Measurements from ENCODE around the gene AKR1C2.
"Not testable (repeated sequence)": the region's sequence is repeated elsewhere in the genome, so short reads cannot be mapped to it uniquely, and the experiment has no call there.

Gene AKR1C2

GRCh38 chr10:4988000-4988641 is 15.5 kb downstream of the AKR1C2 start:
- DNase-seq (ENCODE audit: low read depth in 2 of 2) = not testable (repeated sequence)

DNA sequence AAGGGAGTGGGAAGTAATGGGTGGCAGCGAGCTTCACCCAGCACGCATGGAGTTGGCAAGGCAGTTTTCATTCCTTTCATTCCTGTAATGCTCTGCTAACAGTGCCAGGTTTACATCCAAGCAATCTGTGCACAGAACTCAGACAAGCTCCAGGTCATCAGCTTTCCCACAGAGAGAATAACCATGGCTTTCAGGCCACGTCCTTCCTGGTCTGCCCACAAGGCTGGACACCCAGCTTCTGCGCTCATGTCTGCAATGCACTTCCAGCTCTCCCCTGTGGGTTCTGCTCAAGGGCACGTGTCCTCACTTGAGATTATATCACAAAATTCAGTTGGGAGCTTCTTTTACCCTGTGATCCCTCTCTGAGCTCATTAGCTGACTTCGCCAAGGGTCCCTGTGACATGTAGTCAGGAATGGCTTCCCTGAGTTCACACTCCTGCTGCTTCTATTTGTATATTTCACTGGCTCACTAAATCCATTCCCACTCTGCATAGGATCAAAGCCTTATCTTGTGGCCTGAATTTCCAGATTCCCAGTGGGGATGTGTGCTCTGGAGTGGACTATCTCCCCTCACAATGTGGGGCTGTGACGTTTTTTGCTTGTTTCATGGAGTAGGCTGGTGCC is 18.6 kb downstream of the AKR1C2 start:
- no peak for DNase-seq (ENCODE audit: low read depth in 2 of 2)

GRCh38 chr10:4984223-4984622 is 19.4 kb downstream of the AKR1C2 start:
- no peak for DNase-seq (ENCODE audit: low read depth in 2 of 2)

DNA sequence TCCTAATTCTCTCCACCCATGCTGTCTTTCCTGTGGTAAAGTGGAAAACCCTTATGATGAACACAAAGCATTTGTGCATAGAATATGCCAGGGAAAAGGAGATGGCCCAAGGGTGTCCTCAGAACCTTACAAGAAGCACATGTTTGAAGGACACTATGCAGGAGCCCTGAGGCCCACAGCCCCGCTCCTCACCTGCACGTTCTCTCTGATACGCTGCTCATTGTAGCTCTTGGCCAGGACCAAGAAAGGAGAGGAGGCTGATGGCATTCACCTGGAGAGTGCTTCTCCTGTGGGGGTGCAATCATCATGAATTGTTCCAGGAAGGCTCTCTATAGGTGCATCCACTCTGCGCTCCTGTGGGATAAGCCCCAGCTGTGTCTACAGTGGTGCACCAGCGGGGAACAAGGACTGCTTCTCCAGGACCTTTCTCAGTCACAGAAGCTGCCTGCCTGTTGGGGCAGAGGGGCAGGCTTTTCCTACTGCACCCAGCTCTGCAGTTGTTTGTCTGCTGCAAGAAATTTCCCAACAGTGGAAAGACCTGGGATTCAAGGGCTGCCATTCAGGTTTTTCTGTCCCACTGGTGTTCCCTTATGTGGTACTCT is 19.9 kb downstream of the AKR1C2 start:
- DNase-seq (ENCODE audit: low read depth in 2 of 2) = no peak

- no peak for DNase-seq (ENCODE audit: low read depth in 2 of 2)
Measured at GRCh38 chr10:4982764-4983226, 20.9 kb downstream of the AKR1C2 start.

DNA sequence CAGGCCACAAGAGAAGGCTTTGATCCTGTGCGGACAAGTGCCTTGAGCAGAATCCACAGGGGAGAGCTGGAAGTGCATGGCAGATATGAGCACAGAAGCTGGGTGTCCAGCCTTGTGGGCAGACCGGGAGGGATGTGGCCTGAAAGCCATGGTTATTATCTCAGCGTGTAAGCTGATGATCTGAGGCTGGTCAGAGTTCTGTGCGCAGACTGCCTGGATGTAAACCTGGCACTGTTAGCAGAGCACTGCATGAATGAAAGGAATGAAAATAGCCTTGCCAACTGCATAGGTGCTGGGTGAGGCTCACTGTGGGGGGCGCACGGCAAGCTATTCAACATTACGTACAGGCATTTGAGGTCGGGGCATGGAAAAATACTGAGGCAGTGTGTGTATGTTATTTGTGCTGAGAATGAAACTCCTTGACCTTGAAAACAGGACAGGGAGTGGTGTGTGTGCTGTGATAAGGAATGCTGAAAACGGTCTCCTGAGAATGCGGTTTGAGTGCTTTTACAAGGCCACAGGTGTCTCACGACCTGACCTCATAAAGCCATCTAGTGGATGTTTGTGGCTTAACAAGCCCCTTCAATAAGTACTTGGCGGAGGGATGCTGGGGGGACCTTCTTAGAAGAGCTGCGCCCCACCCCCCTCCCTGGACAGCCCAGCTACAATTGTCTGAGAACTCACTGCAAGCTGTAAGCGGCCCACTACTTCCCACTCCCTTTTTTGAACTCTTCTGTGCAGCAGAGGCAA is 21.8 kb downstream of the AKR1C2 start:
- DNase-seq (ENCODE audit: low read depth in 2 of 2) = no peak

DNA sequence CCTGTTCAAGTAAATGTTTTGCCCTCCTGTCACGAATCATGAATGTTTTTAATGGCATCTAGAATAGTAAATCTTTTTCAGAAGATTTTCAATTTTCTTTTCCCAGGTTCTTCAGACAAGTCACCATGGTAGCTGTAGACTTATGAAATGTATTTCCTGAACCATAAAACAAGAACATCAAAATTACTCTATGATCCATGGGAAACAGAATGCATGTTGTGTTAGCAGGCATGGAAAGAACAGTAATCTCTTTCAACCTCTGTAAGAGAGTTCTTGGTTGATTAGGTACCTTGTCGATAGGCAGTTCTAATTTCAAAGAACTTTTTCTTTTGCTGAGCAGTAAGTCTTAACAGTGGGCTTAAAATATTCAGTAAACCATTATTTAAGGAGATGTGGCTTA is 22.9 kb downstream of the AKR1C2 start:
- DNase-seq (ENCODE audit: low read depth in 2 of 2) = no peak

- DNase-seq (ENCODE audit: low read depth in 2 of 2) = no peak
Measured at GRCh38 chr10:4978870-4979269, 24.8 kb downstream of the AKR1C2 start.

DNA sequence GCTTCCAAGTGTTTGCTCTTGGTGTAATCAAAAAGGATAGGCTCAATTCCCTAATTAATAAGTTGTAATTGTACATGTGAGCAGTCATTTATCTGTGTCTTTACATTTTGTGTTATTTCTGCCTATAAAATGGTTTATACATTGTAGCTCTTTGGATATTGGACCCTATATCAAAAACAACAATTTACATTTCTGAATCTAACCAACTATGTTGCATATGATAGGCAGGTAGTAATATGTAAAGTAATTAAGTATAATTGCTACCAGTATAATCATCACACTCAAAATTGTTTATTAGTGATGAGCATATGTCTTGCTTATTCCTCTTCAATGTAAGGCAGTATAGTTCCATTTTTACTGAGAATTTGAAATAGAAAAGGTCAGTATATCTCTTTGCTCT is 26.6 kb downstream of the AKR1C2 start:
- no peak for DNase-seq (ENCODE audit: low read depth in 2 of 2)

- DNase-seq (ENCODE audit: low read depth in 2 of 2) = not testable (repeated sequence)
Measured at GRCh38 chr10:4974400-4974799, 29.3 kb downstream of the AKR1C2 start.

GRCh38 chr10:4973294-4973693 is 30.4 kb downstream of the AKR1C2 start:
- DNase-seq (ENCODE audit: low read depth in 2 of 2) = not testable (repeated sequence)

DNA sequence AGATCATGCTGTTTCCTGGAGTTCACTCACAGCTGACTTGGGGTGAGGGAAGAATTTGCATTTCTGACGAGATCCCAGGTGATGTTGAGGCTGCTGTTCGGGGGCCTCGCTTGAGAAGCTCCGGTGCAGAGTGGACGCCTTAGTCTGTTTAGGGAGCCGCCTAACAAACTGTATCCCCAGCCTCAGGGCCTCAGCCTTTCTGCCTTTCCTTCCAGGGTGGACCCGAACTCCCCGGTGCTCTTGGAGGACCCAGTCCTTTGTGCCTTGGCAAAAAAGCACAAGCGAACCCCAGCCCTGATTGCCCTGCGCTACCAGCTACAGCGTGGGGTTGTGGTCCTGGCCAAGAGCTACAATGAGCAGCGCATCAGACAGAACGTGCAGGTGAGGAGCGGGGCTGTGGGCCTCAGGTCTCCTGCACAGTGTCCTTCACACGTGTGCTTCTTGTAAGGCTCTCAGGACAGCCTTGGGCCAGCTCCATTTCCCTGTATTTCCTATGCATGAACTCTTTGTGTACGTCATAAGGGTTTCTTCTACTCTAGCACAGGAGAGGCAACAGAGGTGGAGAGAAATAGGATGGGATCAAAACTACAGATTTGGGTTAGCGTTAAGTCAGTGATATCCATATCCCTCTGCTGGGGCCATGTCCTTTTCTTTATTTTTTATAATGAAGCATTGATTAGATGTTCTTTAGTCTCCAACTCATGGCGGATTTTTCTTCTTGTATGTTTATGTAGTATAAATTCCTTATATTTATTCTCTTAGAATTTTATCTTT is 31.1 kb downstream of the AKR1C2 start:
- not testable (repeated sequence) for DNase-seq (ENCODE audit: low read depth in 2 of 2)

DNA sequence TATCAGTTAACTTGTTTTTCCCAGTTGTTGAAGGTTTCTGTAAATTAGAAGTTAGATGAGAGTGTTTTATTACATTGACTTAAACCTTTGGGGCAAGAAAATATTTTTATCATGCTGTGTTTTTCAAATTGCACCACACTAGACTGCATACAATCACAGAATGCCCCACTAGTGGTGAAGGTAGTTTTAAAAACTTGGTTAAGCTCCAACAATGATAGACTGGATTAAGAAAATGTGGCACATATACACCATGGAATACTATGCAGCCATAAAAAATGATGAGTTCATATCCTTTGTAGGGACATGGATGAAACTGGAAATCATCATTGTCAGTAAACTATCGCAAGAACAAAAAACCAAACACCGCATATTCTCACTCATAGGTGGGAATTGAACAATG is 33.3 kb downstream of the AKR1C2 start:
- not testable (repeated sequence) for DNase-seq (ENCODE audit: low read depth in 2 of 2)

- DNase-seq (ENCODE audit: low read depth in 2 of 2) = not testable (repeated sequence)
Measured at GRCh38 chr10:4969289-4969688, 34.4 kb downstream of the AKR1C2 start.

- DNase-seq (ENCODE audit: low read depth in 2 of 2) = not testable (repeated sequence)
Measured at GRCh38 chr10:4967189-4967588, 36.5 kb downstream of the AKR1C2 start.

- not testable (repeated sequence) for DNase-seq (ENCODE audit: low read depth in 2 of 2)
Measured at GRCh38 chr10:4965763-4966162, 37.9 kb downstream of the AKR1C2 start.

DNA sequence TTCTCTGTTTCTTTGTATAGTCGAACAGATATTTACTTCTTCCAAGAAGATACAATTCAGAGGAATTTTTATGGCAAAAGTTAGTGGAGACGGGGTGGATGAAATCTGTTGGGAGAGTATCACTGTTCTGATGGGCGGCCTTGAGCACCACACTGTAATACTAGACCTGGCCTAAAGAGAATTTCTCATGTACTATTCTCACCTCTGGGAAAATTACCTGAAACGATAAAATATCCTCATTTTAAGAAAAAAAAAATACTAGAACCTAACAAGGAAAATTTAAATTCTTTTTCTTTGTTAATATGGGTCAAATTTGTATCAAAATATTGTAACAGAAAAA is 39.9 kb downstream of the AKR1C2 start:
- DNase-seq (ENCODE audit: low read depth in 2 of 2) = not testable (repeated sequence)

- not testable (repeated sequence) for DNase-seq (ENCODE audit: low read depth in 2 of 2)
Measured at GRCh38 chr10:4962876-4963814, 40.5 kb downstream of the AKR1C2 start, which contains the start of gene AKR1C1. Gene AKR1C1, plus strand, starts transcription at chr10:4963415. Its CDS starts 30 bp downstream, at chr10:4963445.

DNA sequence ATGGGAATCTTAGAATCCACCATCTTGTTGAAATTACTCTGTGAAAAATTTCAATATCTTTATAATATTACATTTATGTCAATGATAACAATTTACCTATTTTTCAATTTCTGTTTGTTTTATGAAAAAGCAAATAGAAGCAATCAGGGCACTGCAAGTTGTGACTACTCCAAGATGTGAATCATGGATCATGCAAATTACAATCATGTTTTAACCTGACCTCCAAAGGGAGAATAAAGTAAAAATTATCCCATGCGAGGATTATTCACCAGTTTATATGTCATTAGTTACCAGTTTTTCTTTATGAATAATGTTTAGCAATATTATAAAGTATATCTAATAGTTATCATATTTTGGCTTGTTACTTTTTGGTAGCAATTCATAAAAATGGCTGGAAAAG is 41.3 kb downstream of the AKR1C2 start:
- not testable (repeated sequence) for DNase-seq (ENCODE audit: low read depth in 2 of 2)

GRCh38 chr10:4961558-4961957 is 42.1 kb downstream of the AKR1C2 start:
- not testable (repeated sequence) for DNase-seq (ENCODE audit: low read depth in 2 of 2)

Data from fibroblast of skin of left quadriceps (primary cell).